Endothelial cell of umbilical vein (primary cell): Measurements from ENCODE around the gene ZNF880. TPM values are rescaled to one million over a fixed set of nuclear protein-coding genes. Genes with fewer than 3 reads are reported as not detected.

ENCODE experiments used
- BruUV-seq: library from RNA; stranded (reverse); fragments of 400-500 nt; replicated peaks from 2 replicates; lab custom pipeline; 2021; lab: Mats Ljungman, UMichigan
- CTCF ChIA-PET: fragments of 300-600, 350-600 bp; sonication (Branson Sonifier 250); formaldehyde crosslinking; loops from one replicate; lab custom pipeline; 2021; ENCODE audit warnings: antibody characterized with exemption, inconsistent platforms; lab: Charles Lee
- POLR2A ChIA-PET: fragments of 300-600, 350-600 bp; sonication (Branson Sonifier 250); formaldehyde crosslinking; loops from one replicate; lab custom pipeline; 2021; ENCODE audit warnings: antibody characterized with exemption, inconsistent platforms; lab: Charles Lee
- DNase-seq: peaks from one replicate; pipeline ENCODE4 v3.0.0-alpha.2; 2011; ENCODE audit warnings: low read depth, low spot score
- FAIRE-seq: peaks from 2 replicates; lab custom pipeline; 2011; peaks lifted over from hg19 to GRCh38; lab: Jason Lieb, UNC
- H2AFZ ChIP-seq: 2 replicates; pipeline ENCODE4 v1.6.0; 2012; ENCODE audit warnings: low read depth, low read length, control low read depth, inconsistent platforms
- H3K27ac ChIP-seq: 2 replicates; pipeline ENCODE4 v1.5.1; 2011; ENCODE audit warnings: low read depth, mild to moderate bottlenecking, control low read depth, low read length, moderate library complexity; ENCODE audit not compliant: insufficient read depth
- H3K27me3 ChIP-seq, 2 experiments: 2 replicates each; pipeline versions ENCODE4 v1.6.0 to v1.6.1; 2011; ENCODE audit warnings: low read length in 2 of 2, mixed read lengths in 1 of 2; ENCODE audit not compliant: control insufficient read depth in 2 of 2, insufficient read depth in 2 of 2
- H3K36me3 ChIP-seq, 2 experiments: 2 replicates in 1 of 2; 3 replicates in 1 of 2; pipeline ENCODE4 v1.5.1; 2011; ENCODE audit warnings: low read length in 2 of 2, mild to moderate bottlenecking in 1 of 2, moderate library complexity in 1 of 2; ENCODE audit not compliant: control insufficient read depth in 2 of 2, insufficient read depth in 2 of 2; ENCODE audit errors: extremely low read depth in 1 of 2
- H3K4me1 ChIP-seq: 3 replicates; pipeline ENCODE4 v1.5.1; 2011; ENCODE audit warnings: mild to moderate bottlenecking, low read length; ENCODE audit not compliant: control insufficient read depth, insufficient read depth; ENCODE audit errors: extremely low read depth
- H3K4me2 ChIP-seq: 2 replicates; pipeline ENCODE4 v1.6.1; 2011; ENCODE audit warnings: low read length, control low read depth, mixed read lengths; ENCODE audit not compliant: insufficient read depth
- H3K4me3 ChIP-seq, 3 experiments: fragments of 200-600 bp in 1 of 3; sonication (generic), shearing (Covaris generic) in 1 of 3; replicated peaks in 1 of 3; 2 replicates each; pipeline ENCODE4 v1.5.1; 2011 to 2016; ENCODE audit warnings: control low read depth in 3 of 3, low read length in 3 of 3, mild to moderate bottlenecking in 2 of 3, inconsistent platforms in 1 of 3, low read depth in 1 of 3, moderate library complexity in 1 of 3; ENCODE audit not compliant: insufficient read depth in 1 of 3
- H3K79me2 ChIP-seq: 2 replicates; pipeline ENCODE4 v1.6.0; 2012; ENCODE audit warnings: low read length, inconsistent platforms; ENCODE audit not compliant: control insufficient read depth, insufficient read depth
- H3K9ac ChIP-seq: replicated peaks from 2 replicates; pipeline ENCODE3; 2011; ENCODE audit warnings: low read length, control low read depth; ENCODE audit not compliant: insufficient read depth; ENCODE audit errors: extremely low read depth
- H3K9me1 ChIP-seq: replicated peaks from 3 replicates; pipeline ENCODE4 v1.6.0; 2011; ENCODE audit warnings: mild to moderate bottlenecking, low read length; ENCODE audit not compliant: control insufficient read depth, insufficient read depth; ENCODE audit errors: extremely low read depth
- H3K9me3 ChIP-seq: replicated peaks from 2 replicates; pipeline ENCODE4 v1.5.1; 2012; ENCODE audit warnings: low read length, inconsistent platforms; ENCODE audit not compliant: control insufficient read depth, insufficient read depth
- H4K20me1 ChIP-seq: replicated peaks from 2 replicates; pipeline ENCODE3; 2011; ENCODE audit warnings: mild to moderate bottlenecking, low read length; ENCODE audit not compliant: control insufficient read depth, insufficient read depth; ENCODE audit errors: extremely low read depth
- CTCF ChIP-seq, 2 donors: IDR thresholded peaks; 1 replicate in 1 of 2; 2 replicates in 1 of 2; pipeline ENCODE4 v1.5.1; 2011; ENCODE audit warnings: low read length in 2 of 2, mild to moderate bottlenecking in 2 of 2, moderate library complexity in 2 of 2, control low read depth in 1 of 2, inconsistent platforms in 1 of 2, low read depth in 1 of 2; ENCODE audit not compliant: insufficient read depth in 1 of 2; ENCODE audit errors: extremely low read depth in 1 of 2
- EZH2 ChIP-seq: IDR thresholded peaks from 2 replicates; pipeline ENCODE4 v1.6.1; 2012; ENCODE audit warnings: borderline replicate concordance, low read depth, mild to moderate bottlenecking, moderate library complexity, low read length, inconsistent platforms; ENCODE audit not compliant: severe bottlenecking
- FOS ChIP-seq: IDR thresholded peaks from 2 replicates; pipeline ENCODE4 v1.6.1; 2011; ENCODE audit warnings: mild to moderate bottlenecking, low read length, moderate library complexity, borderline replicate concordance; ENCODE audit not compliant: insufficient read depth
- GATA2 ChIP-seq: IDR thresholded peaks from 2 replicates; pipeline ENCODE4 v1.7.0; 2011; ENCODE audit warnings: low read depth, mild to moderate bottlenecking, moderate library complexity, mixed read lengths, low read length; ENCODE audit not compliant: insufficient read length, insufficient read depth
- JUN ChIP-seq: IDR thresholded peaks from 2 replicates; pipeline ENCODE4 v1.6.1; 2011; ENCODE audit warnings: borderline replicate concordance, low read depth; ENCODE audit not compliant: insufficient read length, insufficient read depth
- MAX ChIP-seq: IDR thresholded peaks from 2 replicates; pipeline ENCODE4 v1.6.1; 2011; ENCODE audit not compliant: insufficient read depth, insufficient read length
- MYC ChIP-seq: IDR thresholded peaks from one replicate; pipeline ENCODE4 v1.6.1; 2011; ENCODE audit warnings: mild to moderate bottlenecking, low read depth, low read length
- POLR2A ChIP-seq: IDR thresholded peaks from 2 replicates; pipeline ENCODE4 v1.6.1; 2012; ENCODE audit warnings: low read depth, mild to moderate bottlenecking, control low read depth, low read length
- POLR2AphosphoS5 ChIP-seq: IDR thresholded peaks from 2 replicates; pipeline ENCODE4 v1.6.1; 2012; ENCODE audit warnings: low read depth, mild to moderate bottlenecking, control low read depth, low read length, moderate library complexity; ENCODE audit not compliant: insufficient read depth
- dilution Hi-C: fragments of 300-500 bp; cut with MboI; formaldehyde crosslinking; loops from one replicate; pipeline ENCODE4 v1.15.0; 2019; ENCODE audit warnings: low sequenced_read_pairs; ENCODE audit not compliant: extremely low pct_ligation_motif_present
- intact Hi-C: fragments of 100-400 bp; cut with micrococcal nuclease; formaldehyde crosslinking; loops from one replicate; pipeline ENCODE4 v1.10.0; 2022
- polyA plus RNA-seq, 4 experiments: library from polyadenylated mRNA; depleted of rRNA in 3 of 4; stranded (reverse) in 3 of 4; unstranded in 1 of 4; fragments of >200 nt; gene quantifications; 2 replicates each; pipeline versions ENCODE4 v1.2.1 to v1.2.3, GENCODE V29; 2011 to 2012; ENCODE audit warnings: missing spikeins in 1 of 4
- total RNA-seq: library from RNA; stranded (reverse); gene quantifications from 2 replicates; pipeline ENCODE4 v1.2.3, GENCODE V29; 2021

ZNF880 gene
- total and polyA plus RNA-seq, 2 donors (not counting 3 experiments of a cell fraction or from before 2014, with no cell fraction given) = 10.7 to 11.0 TPM

GRCh38 chr19:52370341-52370710 is 603 bp downstream of the ZNF880 start:
- no TSS peak for BruUV-seq
- dilution Hi-C loops (no loop called here), intact Hi-C loops (no loop called here)
- Histone ChIP-seq H3K4me2 (peak overlapping the region; percentile 81), H3K9me1 (no peaks in the 10 kb centered on the region), H3K79me2 (no peaks in the 10 kb centered on the region), H3K9ac (peak overlapping the region; percentile 98), H2AFZ (peak overlapping the region; percentile 66), H3K4me1 (peaks cover 8% of the 10 kb centered on the region), H3K27me3 (no peaks in the 10 kb centered on the region), H3K4me3 (peak overlapping the region; percentile 61 to 80 (median 75)), H3K9me3 (no peaks in the 10 kb centered on the region), H3K36me3 (peaks cover 3 to 7% of the 10 kb centered on the region in 2 experiments), H3K27ac (peak overlapping the region; percentile 97), H4K20me1 (no peaks in the 10 kb centered on the region)
- POLR2A ChIA-PET = interaction anchor here (1.1 kb wide), 1 partner anchor 157 kb away, joined by 4 read pairs; no protein-coding TSS in a partner anchor
- no peak for FAIRE-seq
- no peak for DNase-seq
- TF ChIP-seq POLR2AphosphoS5 (no peak), POLR2A (no peak), CTCF (IDR thresholded peaks at IDR 0.05; ENCODE audit: extremely low read depth in 1 of 2, insufficient read depth in 1 of 2, low read depth in 1 of 2, low read length in 2 of 2) (no peak), JUN (no peak), FOS (no peak), EZH2 (no peak), MAX (no peak), GATA2 (no peak), MYC (no peak)
- CTCF ChIA-PET = interaction anchor here (0.7 to 1.0 kb wide), 2 partner anchors 28 to 197 kb away, joined by 3 read pairs; partner anchors contain the start of gene ZNF528
